Measurements from ENCODE around the gene NKX3-2. TPM values are rescaled to one million over a fixed set of nuclear protein-coding genes. Genes with fewer than 3 reads are reported as not detected.
"Not testable (repeated sequence)": the region's sequence is repeated elsewhere in the genome, so short reads cannot be mapped to it uniquely, and the experiment has no call there.

The NKX3-2 gene
- polyA plus RNA-seq (ENCODE audit: insufficient read length in 3 of 3) = not detected

DNA sequence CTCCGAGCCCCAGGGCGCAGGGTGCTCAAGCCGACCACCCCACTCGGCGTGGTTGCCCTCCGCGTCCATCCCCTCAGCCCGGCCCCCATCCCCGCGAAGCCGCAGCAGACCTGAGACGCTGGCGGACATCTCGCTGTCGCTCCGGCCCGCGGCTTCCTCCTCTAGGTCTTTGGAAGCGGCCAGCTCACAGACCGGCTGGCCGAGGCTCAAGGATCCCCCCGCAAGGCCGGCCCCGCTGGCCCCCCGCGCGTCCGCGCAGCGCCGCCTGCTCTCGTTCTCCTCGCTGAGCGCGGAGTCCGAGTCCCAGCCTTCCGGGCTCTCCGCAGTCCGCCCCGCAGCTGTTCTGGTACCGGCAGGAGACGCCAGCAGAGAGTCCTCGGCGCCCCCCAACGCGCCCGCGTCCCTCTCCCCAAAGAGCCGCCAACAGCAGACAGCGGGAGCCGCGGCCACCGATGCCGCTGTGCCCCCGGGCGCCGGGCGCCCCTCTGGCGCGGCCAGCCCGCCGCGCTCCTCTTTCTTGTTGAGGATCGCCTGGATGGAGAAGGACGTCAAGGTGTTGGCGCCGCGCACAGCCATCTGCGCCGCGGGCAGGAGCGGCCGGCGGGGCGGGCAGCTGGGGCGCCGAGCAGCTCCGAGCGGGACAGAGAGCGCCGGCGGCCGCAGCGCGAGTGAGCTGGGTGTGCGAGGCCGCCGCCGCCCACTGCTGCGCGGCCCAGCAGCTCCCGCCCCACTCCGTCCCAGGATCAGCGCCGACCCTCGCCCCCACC lies at the start of gene NKX3-2:
NKX3-2 (minus strand) TSS at position 670 of the 767 bp plus-strand sequence; CDS start at position 576, 94 bp downstream.
- no peak for DNase-seq (ENCODE audit: low read depth in 3 of 3, low spot score in 2 of 3)

GRCh38 chr4:13592220-13592619 lies 47.9 kb upstream of the NKX3-2 start:
- DNase-seq (ENCODE audit: low read depth in 3 of 3, low spot score in 2 of 3) = no peak

DNA sequence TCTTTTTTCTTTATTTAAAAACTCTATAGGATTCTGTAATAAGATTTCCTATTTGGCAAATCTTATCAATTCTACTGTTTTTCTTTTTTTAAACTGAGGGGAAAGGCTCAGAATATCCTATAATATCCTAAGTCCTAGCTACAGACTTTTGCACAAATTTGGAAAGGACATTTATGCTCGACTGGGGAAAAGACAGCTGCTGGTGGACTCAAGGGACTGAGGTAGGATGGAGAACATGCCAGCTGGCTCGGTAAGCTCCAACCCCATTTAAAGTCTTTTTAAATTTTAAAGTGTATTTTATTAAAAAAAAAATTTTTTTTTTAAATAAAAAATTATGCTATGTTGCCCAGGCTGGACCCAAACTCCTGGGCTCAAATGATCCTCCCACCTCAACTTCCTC lies 46.5 kb upstream of the NKX3-2 start:
- DNase-seq (ENCODE audit: low read depth in 3 of 3, low spot score in 2 of 3) = no peak

GRCh38 chr4:13588954-13589353 lies 44.6 kb upstream of the NKX3-2 start:
- DNase-seq (ENCODE audit: low read depth in 3 of 3, low spot score in 2 of 3) = no peak

GRCh38 chr4:13584481-13584880 lies 40.2 kb upstream of the NKX3-2 start:
- no peak for DNase-seq (ENCODE audit: low read depth in 3 of 3, low spot score in 2 of 3)

DNA sequence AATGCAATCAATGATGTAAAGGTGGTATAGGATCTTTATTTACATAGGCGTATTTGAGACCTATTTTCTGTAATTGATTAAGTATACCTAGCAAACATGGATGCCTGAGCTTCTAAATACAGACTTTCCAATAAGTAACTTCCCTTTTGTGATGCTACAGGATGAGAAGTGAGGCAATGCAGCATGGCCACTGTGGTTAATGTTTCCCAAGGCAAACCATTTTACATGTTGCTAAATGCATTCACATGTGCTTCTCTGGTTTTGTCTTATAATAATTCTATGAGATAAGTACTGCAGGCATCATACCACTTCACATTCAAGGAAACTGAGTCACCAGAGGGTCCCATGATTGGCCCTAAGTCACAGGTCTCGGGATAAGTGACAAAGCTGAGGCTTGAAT lies 35.7 kb upstream of the NKX3-2 start:
- no peak for DNase-seq (ENCODE audit: low read depth in 3 of 3, low spot score in 2 of 3)

DNA sequence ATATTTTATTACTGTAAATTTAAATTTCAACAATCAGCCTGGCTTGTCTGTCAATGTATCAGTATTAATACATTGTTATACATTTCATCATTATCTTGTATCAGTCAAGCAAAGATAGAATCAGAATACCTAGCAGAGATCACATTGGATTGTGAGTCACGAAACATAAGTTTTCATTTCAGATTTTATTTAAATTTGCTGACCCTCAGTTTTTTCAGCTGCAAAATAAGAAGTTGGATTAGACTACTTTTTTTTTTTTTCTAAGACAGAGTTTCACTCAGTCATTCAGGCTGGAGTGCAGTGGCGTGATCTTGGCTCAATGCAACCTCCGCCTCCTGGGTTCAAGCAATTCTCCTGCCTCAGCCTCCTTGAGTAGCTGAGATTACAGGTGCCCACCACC lies 33.4 kb upstream of the NKX3-2 start:
- no peak for DNase-seq (ENCODE audit: low read depth in 3 of 3, low spot score in 2 of 3)

- DNase-seq (ENCODE audit: low read depth in 3 of 3, low spot score in 2 of 3) = no peak
Observed at GRCh38 chr4:13570916-13571315, 26.6 kb upstream of the NKX3-2 start.

GRCh38 chr4:13567125-13567524 lies 22.8 kb upstream of the NKX3-2 start:
- no peak for DNase-seq (ENCODE audit: low read depth in 3 of 3, low spot score in 2 of 3)

DNA sequence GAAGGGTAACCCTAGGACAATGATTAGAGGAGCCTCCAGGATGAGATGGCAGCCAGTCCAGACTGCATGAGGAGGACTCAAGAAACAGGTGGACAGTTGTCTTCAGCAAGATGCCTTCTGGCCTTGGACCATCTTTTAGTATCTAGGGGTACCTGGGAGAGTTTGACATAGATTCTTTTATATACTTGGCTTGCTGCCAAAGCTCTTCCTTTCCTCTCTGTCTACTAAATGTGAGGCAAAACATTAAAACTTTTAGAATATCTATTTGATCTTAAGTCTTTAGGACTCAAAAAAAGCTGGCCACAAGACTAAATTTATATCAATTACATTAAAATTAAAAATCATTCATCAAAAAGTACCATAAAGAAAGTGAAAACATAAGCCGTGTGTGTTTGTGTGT lies 18.6 kb upstream of the NKX3-2 start:
- no peak for DNase-seq (ENCODE audit: low read depth in 3 of 3, low spot score in 2 of 3)

DNA sequence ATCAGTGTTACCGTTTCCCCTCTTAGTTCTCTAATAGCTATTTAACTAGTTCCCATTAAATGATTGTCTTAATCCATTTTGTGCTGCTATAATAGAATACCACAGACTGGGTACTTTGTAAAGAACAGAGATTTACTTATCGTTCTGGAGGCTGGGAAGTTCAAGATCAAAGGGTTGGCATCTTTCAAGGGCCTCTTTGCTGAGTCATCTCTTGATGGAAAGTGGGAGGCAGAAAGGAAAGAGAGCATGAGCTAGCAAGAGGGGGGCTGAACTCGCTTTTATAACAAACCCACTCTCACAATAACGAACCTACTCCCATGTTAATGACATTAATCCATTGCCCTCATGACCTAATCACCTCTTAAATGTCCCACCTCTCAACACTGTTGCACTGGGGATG lies 17.4 kb upstream of the NKX3-2 start:
- no peak for DNase-seq (ENCODE audit: low read depth in 3 of 3, low spot score in 2 of 3)

GRCh38 chr4:13560111-13560510 lies 15.8 kb upstream of the NKX3-2 start:
- DNase-seq (ENCODE audit: low read depth in 3 of 3, low spot score in 2 of 3) = not testable (repeated sequence)

DNA sequence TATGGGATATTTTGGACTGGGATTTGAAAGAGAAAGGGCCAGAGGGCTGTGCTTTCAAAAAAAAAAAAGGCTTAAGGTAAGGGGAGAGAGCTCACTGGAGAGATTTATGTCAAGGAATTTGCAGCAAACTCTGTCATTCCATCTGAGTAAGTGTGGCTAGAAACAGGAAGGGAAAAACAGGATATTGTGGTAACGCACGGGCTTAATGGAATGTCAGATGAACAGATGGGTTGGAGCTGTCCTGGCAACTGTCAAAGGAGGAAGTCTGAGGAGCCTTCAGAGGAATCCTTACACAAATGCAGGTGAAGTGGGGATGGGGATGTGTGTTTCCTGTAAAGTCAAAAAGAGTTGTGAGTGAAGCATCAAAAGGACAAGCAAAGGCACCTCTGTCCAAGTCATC lies 15.1 kb upstream of the NKX3-2 start:
- no peak for DNase-seq (ENCODE audit: low read depth in 3 of 3, low spot score in 2 of 3)

DNA sequence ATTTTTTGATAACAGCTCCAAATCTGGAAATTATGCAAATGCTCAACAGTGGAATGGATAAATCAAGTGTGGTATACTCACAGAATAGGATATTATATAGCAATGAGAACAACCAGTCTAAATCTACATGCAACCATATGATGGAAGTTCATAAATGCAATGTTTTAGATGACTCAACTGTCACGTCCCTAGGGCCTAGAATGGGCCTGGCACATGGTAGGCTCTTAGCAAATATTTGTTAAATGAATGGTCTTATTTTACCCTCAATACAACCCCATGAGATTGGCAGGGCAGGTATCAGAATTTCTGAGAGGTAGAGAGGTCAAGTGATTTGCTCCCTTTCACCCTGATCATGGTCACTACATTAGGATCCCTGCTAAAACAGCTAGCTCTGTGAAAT lies 14.6 kb upstream of the NKX3-2 start:
- DNase-seq (ENCODE audit: low read depth in 3 of 3, low spot score in 2 of 3) = no peak

GRCh38 chr4:13555325-13555724 lies 11.0 kb upstream of the NKX3-2 start:
- no peak for DNase-seq (ENCODE audit: low read depth in 3 of 3, low spot score in 2 of 3)

DNA sequence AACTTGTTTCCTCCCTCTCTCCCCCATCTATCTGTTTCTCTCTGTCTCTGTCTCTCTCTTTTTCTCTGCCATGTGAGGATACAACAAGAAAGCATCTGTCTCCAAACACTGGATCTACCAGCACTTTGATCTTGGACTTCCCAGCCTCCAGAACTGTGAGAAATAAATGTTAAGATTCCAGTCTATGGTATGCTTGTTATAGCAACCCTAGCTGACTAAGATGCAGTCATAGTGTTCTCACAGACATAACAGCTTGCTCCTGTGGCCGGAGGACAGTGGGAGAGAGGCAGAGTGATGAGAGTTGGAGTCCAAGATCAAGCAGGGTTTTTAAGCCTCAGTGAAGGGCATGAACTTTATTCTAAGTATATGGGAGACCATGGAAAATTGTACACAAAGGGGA lies 8.8 kb upstream of the NKX3-2 start:
- DNase-seq (ENCODE audit: low read depth in 3 of 3, low spot score in 2 of 3) = no peak

DNA sequence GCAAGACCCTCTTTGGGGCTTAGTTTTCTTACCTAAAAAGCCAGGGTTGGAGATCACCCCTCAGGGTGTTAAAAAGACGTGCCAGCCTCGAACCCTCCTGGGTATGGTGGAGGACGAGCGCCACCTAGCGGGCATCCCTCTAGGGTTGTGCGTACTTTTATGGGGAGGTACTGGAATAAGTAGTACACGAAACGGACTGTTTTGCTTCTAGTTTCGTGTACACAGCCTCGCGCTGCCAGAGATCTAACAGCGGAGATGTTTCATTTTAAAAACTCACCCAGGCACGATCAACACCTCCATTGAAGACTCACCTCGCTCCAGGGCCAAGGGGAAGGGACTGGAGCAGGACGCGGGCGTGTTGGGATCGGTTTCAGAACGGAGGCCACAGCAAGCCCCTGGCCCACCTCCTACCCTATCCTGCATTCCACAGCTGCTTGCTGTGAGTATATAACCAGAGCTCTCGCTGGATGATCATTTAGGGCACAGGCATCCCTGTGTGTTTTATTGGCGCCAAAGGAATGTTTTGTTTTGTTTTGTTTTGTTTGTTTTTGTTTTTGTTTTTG lies 4.8 kb upstream of the NKX3-2 start:
- DNase-seq (ENCODE audit: low read depth in 3 of 3, low spot score in 2 of 3) = peak in 1 of 3 donors; percentile 67

DNA sequence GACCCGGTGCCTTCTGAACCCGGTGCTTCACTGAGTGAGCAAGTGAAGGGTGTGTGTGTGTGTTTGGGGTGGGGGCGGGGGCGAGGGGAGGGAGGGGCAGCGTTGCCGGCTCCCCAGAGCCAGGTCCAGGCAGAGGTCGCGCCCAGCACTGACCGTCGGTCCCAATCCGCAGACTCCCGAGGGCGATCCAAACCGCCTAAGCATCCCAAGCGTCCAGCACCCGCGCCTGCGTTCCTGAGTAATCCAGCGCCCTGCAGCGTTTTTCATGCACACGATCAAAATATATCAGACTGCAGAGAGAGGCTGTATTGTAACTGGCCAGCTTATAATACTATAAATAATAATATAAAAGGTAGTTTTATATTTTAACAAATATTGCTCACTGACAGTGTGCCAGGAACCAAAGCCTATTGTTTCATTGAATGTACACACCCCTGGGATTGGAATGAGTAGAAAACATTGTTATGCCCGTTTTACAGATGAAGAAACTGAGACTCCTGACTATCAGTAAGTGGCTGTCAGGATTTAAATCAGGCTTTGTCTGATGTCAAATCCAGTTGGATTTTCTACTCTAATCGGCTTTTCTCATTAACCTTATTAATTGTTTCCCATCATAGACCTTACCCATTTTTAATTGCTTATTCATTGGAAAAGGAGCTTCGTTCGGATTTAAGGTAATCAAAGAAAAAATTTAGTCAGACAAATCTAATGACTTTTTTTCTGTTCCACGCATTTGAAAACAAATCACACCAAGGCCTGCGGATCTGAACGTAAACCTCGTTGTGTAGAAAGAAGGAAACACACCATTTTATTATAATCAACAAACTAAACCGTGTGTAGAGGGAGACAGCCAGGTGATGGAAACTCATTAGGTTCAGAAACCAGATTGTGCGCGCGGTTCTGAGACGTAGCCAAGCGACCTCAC lies 4.0 kb upstream of the NKX3-2 start:
- no peak for DNase-seq (ENCODE audit: low read depth in 3 of 3, low spot score in 2 of 3)

- no peak for DNase-seq (ENCODE audit: low read depth in 3 of 3, low spot score in 2 of 3)
Observed at GRCh38 chr4:13547485-13548041, 3.3 kb upstream of the NKX3-2 start.

DNA sequence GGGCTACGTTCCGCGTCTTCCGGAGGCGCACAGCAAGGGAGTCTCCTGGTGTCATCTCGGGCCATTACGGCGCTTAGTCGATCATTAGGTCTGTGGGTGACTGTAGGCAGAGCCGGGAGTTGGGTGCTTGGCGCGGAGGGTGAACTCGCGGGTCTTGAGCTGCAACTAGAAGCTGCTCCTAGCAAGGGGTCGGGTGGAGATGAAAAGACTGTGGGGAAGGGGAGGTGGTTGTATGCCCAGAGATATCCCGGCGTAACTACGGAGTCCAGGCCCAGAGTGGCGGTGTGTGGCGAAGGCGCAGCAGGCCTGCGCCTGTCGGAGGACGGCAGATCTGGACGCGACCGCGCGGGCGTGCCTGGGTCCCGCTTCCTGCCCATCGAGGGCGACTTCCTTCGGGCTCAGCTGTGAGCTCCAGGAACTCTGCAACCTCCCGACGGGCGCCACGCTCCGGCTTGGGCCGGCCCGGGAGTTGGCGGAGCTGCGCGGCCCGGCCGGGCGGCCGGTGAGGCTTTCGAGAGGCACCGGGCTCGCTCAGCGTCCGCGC lies 2.7 kb upstream of the NKX3-2 start:
- no peak for DNase-seq (ENCODE audit: low read depth in 3 of 3, low spot score in 2 of 3)
